Mesothelial cell of epicardium (in vitro differentiated cells): Measurements from ENCODE around the gene MAP4K1. TPM values are rescaled to one million over a fixed set of nuclear protein-coding genes. Genes with fewer than 3 reads are reported as not detected.
"Not testable (repeated sequence)": the region's sequence is repeated elsewhere in the genome, so short reads cannot be mapped to it uniquely, and the experiment has no call there.

Experiments
- DNase-seq, 2 experiments: peaks; one replicate each; pipeline ENCODE4 v3.0.0; 2021; ENCODE audit warnings: low spot score in 2 of 2; ENCODE audit not compliant: unreplicated experiment in 2 of 2
- H3K27ac Mint-ChIP-seq: 2 replicates; pipeline ENCODE4 v1.8.0; 2021; ENCODE audit warnings: mixed read lengths
- H3K27me3 Mint-ChIP-seq: 2 replicates; pipeline ENCODE4 v1.8.0; 2021; ENCODE audit warnings: low read depth, mixed read lengths
- H3K36me3 Mint-ChIP-seq: 2 replicates; pipeline ENCODE4 v1.8.0; 2021; ENCODE audit warnings: mixed read lengths
- H3K4me1 Mint-ChIP-seq: 2 replicates; pipeline ENCODE4 v1.8.0; 2021; ENCODE audit warnings: mixed read lengths
- H3K4me3 Mint-ChIP-seq: 2 replicates; pipeline ENCODE4 v1.8.0; 2021; ENCODE audit warnings: mild to moderate bottlenecking, moderate library complexity, mixed read lengths
- H3K9me3 Mint-ChIP-seq: 2 replicates; pipeline ENCODE4 v1.8.0; 2021; ENCODE audit warnings: mixed read lengths
- total RNA-seq: library from RNA; stranded (reverse); gene quantifications from 3 replicates; pipeline ENCODE4 v1.2.1, GENCODE V29; 2021
- TF ChIP-seq, protein P1 (sequence below): fragments of 200-600 bp; sonication (generic); IDR thresholded peaks from one replicate; pipeline ENCODE4 v1.5.0; 2021; ENCODE audit warnings: antibody characterized with exemption; ENCODE audit not compliant: unreplicated experiment

MAP4K1 gene
- total RNA-seq, 1 donor from 2014 or later = 5.6 TPM

- peaks cover 2% of the 10 kb centered on the region for H3K4me1 Mint-ChIP-seq
- DNase-seq = no peak
- no peak overlapping the region for H3K27ac Mint-ChIP-seq
- H3K9me3 Mint-ChIP-seq = no peaks in the 10 kb centered on the region
- H3K4me3 Mint-ChIP-seq = no peak overlapping the region
- peaks cover 16% of the 10 kb centered on the region for H3K36me3 Mint-ChIP-seq
- H3K27me3 Mint-ChIP-seq = no peaks in the 10 kb centered on the region
- TF ChIP-seq, protein P1, sequence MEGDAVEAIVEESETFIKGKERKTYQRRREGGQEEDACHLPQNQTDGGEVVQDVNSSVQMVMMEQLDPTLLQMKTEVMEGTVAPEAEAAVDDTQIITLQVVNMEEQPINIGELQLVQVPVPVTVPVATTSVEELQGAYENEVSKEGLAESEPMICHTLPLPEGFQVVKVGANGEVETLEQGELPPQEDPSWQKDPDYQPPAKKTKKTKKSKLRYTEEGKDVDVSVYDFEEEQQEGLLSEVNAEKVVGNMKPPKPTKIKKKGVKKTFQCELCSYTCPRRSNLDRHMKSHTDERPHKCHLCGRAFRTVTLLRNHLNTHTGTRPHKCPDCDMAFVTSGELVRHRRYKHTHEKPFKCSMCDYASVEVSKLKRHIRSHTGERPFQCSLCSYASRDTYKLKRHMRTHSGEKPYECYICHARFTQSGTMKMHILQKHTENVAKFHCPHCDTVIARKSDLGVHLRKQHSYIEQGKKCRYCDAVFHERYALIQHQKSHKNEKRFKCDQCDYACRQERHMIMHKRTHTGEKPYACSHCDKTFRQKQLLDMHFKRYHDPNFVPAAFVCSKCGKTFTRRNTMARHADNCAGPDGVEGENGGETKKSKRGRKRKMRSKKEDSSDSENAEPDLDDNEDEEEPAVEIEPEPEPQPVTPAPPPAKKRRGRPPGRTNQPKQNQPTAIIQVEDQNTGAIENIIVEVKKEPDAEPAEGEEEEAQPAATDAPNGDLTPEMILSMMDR = no peak
These were observed 18.0 kb upstream of the MAP4K1 start for GRCh38 chr19:38635483-38636399.

DNA sequence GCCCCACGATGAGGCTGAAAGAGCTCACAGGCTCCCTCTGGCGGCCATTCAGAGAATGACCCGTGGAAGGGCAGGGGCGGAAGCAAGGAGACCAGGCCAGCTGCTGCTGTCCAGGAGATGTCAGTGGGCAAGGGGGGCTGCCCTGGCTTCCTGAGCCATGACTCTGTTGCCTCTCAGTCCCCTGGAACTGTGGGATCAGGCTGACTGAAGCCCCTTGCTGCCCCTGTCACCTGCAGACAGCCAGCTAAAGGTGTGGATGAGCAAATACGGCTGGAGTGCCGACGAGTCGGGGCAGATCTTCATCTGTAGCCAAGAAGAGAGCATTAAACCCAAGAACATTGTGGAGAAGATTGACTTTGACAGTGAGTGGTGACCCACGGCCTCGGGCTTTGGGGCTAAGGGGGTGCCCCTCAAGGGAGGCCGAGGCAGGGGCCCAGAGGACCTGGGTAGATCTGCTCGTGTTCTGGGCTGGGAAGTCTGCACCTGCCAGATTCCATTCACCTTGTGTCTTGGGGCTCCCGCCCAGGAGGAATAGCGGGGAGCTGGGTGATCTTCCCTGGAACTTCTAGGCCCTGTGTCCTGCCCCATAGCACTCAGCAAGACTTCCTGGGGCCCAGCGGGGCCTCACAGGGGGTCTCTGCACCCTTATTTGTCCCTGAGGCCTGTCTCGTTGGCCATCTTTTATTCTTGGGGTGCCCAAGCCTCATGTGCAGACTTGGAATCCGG, 17.2 kb upstream of the MAP4K1 start:
- TF ChIP-seq, protein P1 = peak; percentile 89
- Mint-ChIP-seq H3K4me3 (no peak overlapping the region), H3K27me3 (no peaks in the 10 kb centered on the region), H3K9me3 (no peaks in the 10 kb centered on the region), H3K36me3 (peaks cover 17% of the 10 kb centered on the region), H3K4me1 (peaks cover 2% of the 10 kb centered on the region), H3K27ac (peak overlapping the region; percentile 54)
- peak; percentile 59 to 88 for DNase-seq

DNA sequence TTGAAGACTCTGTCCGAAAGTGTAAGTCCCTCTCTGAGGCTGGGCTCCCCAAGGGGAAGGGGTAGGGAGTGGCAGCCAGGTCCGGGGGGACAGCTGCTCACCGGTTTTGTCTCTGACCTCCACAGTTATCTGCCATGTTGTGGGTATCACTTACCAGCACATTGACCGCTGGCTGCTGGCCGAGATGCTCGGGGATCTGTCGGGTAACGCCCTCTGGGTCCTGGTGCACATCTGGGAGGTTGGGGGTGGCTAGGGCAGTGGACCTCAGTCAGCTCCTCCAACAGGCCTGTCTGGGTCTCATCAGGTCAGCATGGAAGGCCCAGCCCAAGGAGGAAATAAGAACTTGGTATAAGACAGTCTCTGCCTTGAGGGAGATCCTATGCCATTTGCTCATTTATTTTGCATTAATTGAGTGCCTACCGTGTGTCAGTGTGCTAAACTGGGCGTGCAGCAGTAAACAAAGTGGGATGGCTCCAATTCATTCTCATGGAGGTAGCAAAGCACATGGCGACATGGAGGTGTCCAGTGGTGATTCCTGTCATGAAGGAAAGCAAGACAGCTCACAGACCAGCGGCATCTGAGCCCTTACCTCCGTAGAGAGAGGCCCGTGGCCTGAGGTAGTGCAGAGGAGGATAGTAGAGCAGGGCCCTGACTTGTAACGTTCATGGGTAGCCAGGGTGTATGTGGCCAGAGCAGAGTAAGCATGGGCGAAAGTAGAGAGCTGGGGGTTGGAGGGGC, 14.9 kb upstream of the MAP4K1 start:
- Mint-ChIP-seq H3K4me1 (peaks cover 2% of the 10 kb centered on the region), H3K4me3 (no peak overlapping the region), H3K27ac (no peak overlapping the region), H3K27me3 (no peaks in the 10 kb centered on the region), H3K36me3 (peaks cover 29% of the 10 kb centered on the region), H3K9me3 (no peaks in the 10 kb centered on the region)
- no peak for DNase-seq
- TF ChIP-seq, protein P1 = no peak

DNA sequence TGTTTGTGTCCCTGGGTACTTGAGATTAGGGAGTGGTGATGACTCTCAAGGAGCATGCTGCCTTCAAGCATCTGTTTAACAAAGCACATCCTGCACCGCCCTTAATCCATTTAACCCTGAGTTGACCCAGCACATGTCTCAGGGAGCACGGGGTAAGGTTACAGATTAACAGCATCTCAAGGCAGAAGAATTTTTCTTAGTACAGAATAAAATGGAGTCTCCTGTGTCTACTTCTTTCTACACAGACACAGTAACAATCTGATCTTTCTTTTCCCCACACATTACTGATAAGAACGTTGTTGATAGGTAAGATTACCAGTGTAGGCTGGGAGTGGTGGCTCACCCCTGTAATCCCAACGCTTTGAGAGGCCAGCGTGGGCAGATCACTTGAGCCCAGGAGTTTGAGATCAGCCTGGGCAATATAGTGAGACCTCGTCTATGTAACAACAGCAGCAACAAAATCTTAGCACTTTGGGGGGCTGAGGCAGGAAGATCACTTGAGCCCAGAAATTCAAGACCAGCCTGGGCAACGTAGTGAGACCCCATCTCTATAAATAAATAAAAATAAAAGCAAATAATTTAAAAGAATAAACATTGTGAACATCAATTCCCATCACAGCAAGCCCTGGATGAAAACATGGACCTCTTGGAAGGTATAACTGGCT, 14.2 kb upstream of the MAP4K1 start:
- H3K9me3 Mint-ChIP-seq, H3K4me1 Mint-ChIP-seq, DNase-seq, H3K27ac Mint-ChIP-seq, H3K4me3 Mint-ChIP-seq, H3K27me3 Mint-ChIP-seq: not testable (repeated sequence)
- peaks cover 30% of the 10 kb centered on the region for H3K36me3 Mint-ChIP-seq

DNA sequence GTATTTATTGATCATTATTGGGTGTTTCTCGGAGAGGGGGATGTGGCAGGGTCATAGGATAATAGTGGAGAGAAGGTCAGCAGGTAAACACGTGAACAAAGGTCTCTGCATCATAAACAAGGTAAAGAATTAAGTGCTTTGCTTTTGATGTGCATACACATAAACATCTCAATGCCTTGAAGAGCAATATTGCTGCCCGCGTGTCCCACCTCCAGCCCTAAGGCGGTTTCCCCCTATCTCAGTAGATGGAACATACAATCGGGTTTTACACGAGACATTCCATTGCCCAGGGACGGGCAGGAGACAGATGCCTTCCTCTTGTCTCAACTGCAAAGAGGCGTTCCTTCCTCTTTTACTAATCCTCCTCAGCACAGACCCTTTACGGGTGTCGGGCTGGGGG, 13.5 kb upstream of the MAP4K1 start:
- DNase-seq, H3K4me3 Mint-ChIP-seq, H3K27me3 Mint-ChIP-seq, H3K9me3 Mint-ChIP-seq, H3K27ac Mint-ChIP-seq, H3K4me1 Mint-ChIP-seq: not testable (repeated sequence)
- H3K36me3 Mint-ChIP-seq = peaks cover 31% of the 10 kb centered on the region

DNA sequence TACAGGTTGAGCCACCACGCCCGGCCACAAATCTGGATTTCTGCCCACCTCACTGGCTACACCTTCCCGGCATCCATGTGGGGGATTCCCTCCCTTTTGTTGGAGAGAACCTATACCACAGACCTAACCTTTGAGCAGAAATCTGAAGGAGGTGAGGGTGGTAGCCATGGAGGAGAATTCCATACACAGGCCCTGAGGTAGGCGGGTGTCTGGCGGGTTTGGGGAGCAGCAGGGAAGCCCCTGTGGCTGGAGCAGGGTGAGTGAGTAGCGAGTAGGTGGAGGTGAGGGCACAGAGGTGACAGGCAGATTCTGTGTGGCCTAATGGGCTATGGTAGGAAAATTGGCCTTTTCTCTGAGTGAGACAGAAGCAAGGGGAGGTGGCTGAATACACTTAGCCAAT, 11.8 kb upstream of the MAP4K1 start:
- Mint-ChIP-seq H3K9me3 (no peaks in the 10 kb centered on the region), H3K4me3 (no peak overlapping the region), H3K4me1 (no peaks in the 10 kb centered on the region), H3K27me3 (no peaks in the 10 kb centered on the region), H3K36me3 (peaks cover 31% of the 10 kb centered on the region), H3K27ac (no peak overlapping the region)
- no peak for DNase-seq
- TF ChIP-seq, protein P1 = no peak
